ENCODE data around the gene DCST1. TPM values are rescaled to one million over a fixed set of nuclear protein-coding genes. Genes with fewer than 3 reads are reported as not detected.

The DCST1 gene
- polyA plus RNA-seq, 2 of the 4 experiments (the other 2 are of a cell fraction): 0.06 TPM; not detected in 1

- FAIRE-seq: no peak
- POLR2A ChIA-PET: interaction anchor here (1.0 kb wide), 1 partner anchor 91 kb away, joined by 3 read pairs; the partner anchor contains the start of gene KRTCAP2
- no peak for ATAC-seq
- Histone ChIP-seq H3K9me3 (no peaks in the 10 kb centered on the region), H3K4me3 (peak overlapping the region; percentile 55), H3K4me1 (peaks cover 61% of the 10 kb centered on the region), H3K4me2 (peak overlapping the region; percentile 99), H3K27ac (peak overlapping the region in 1 of 2 experiments; percentile 52; a peak in 2 of 6 replicates)
- 8% methylated on average over 22 of the region's 68 CpGs for WGBS (ENCODE audit: missing lambda C conversion rate)
- CTCF ChIA-PET: interaction anchor here (0.9 to 17.9 kb wide), 7 partner anchors 10 to 522 kb away, joined by 3 to 350 read pairs (median 8); partner anchors contain the start of genes ADAM15 and EFNA4
- DNase-seq (ENCODE audit: low read depth in 1 of 2, low spot score in 1 of 2): peak in 1 of 2 experiments; percentile 29
- TF ChIP-seq ZC3H11A (IDR thresholded peaks at IDR 0.05): no peak
- TF ChIP-seq, protein P1, sequence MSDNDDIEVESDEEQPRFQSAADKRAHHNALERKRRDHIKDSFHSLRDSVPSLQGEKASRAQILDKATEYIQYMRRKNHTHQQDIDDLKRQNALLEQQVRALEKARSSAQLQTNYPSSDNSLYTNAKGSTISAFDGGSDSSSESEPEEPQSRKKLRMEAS (IDR thresholded peaks at IDR 0.05): peak; percentile 44; the same call in 1 of the 2 replicates
Observed at GRCh38 chr1:155081472-155082300, 48.1 kb downstream of the DCST1 start.

DNA sequence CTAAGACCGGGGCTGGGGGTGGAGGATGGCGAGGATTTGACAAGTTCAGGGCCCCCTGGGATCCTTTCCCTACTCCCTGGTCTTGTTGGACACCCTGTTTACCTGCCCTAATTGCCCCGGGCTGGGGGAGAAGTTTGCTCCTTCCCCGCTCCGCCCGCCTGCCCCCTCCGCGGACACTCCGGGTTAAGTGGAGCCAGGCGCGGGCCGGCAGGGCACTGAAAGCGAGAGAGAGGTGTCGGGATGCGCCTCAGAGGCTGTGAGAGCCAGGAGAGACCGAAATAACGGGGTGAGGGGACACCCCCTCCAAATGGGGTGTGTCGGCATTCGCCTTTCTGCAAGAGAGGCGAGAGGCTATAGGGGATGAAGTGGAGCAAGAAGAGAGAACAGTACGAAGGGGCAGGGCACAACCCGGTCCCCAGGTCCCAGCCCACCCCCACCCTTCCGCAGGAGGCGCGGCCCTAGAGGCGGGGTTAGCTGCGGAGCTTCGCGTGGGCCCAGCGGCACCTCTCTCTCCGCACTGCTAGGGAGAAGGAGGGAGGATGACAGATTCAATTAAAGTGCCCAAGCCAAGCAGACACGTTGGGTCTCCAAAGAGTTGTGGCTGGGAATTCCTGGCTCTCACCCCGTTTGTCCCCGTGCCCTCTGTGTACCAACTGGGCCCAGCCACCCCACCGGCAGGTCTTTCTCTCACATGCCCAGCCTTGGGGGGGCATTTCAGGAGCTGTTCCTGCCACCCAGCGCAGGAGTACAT is 48.9 kb downstream of the DCST1 start:
- 38% methylated on average over 29 of the region's 36 CpGs for WGBS (ENCODE audit: missing lambda C conversion rate)
- CTCF ChIA-PET: interaction anchor here (0.5 to 5.5 kb wide), 3 partner anchors 19 to 936 kb away, joined by 3 to 350 read pairs (median 4); partner anchors contain the start of genes ADAM15 and EFNA4
- DNase-seq (ENCODE audit: low read depth in 1 of 2, low spot score in 1 of 2) (no peak), ATAC-seq (no peak), FAIRE-seq (no peak)
- Histone ChIP-seq H3K9me3 (no peaks in the 10 kb centered on the region), H3K27ac (peak overlapping the region in 1 of 2 experiments; percentile 52; a peak in 1 of 6 replicates), H3K4me2 (peak overlapping the region; percentile 99), H3K4me3 (peak overlapping the region; percentile 55), H3K4me1 (peaks cover 61% of the 10 kb centered on the region)
- POLR2A ChIA-PET: no interaction called here
- no peak for TF ChIP-seq CHD2 (IDR thresholded peaks at IDR 0.05; ENCODE audit: low read length, partially characterized antibody)
- no peak for TF ChIP-seq PBX3 (IDR thresholded peaks at IDR 0.05)
- no peak for TF ChIP-seq ATOH8 (CRISPR knock-in tag; IDR thresholded peaks at IDR 0.05; ENCODE audit: low read depth)
- no peak for TF ChIP-seq POLR2A (IDR thresholded peaks at IDR 0.05; ENCODE audit: low read length)
- no peak for TF ChIP-seq HEYL (CRISPR knock-in tag; IDR thresholded peaks at IDR 0.05)
- TF ChIP-seq MYC (IDR thresholded peaks at IDR 0.05; ENCODE audit: borderline replicate concordance, low read length): no peak
- no peak for TF ChIP-seq CEBPB (IDR thresholded peaks at IDR 0.05)
- TF ChIP-seq ZNF302 (CRISPR knock-in tag; IDR thresholded peaks at IDR 0.05): no peak
- no peak for TF ChIP-seq E2F6 (IDR thresholded peaks at IDR 0.05; ENCODE audit: borderline replicate concordance, low read depth)
- TF ChIP-seq NFE2L2 (conservative IDR thresholded peaks at IDR 0.05; ENCODE audit: low read length): no peak
- no peak for TF ChIP-seq NR3C1 (IDR thresholded peaks at IDR 0.05)
- no peak for TF ChIP-seq USF2 (IDR thresholded peaks at IDR 0.05)
- TF ChIP-seq POLR2AphosphoS2 (conservative IDR thresholded peaks at IDR 0.05; ENCODE audit: low read length): no peak
- no peak for TF ChIP-seq MAZ (IDR thresholded peaks at IDR 0.05; ENCODE audit: borderline replicate concordance, low read depth, low read length)
- no peak for TF ChIP-seq EHMT2 (IDR thresholded peaks at IDR 0.05; ENCODE audit: low read depth)
- TF ChIP-seq, protein P2, sequence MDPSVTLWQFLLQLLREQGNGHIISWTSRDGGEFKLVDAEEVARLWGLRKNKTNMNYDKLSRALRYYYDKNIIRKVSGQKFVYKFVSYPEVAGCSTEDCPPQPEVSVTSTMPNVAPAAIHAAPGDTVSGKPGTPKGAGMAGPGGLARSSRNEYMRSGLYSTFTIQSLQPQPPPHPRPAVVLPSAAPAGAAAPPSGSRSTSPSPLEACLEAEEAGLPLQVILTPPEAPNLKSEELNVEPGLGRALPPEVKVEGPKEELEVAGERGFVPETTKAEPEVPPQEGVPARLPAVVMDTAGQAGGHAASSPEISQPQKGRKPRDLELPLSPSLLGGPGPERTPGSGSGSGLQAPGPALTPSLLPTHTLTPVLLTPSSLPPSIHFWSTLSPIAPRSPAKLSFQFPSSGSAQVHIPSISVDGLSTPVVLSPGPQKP (IDR thresholded peaks at IDR 0.05; ENCODE audit: low read depth, low read length): no peak

Data from A549 (cell line).